NCI-H446 (cell line): ENCODE measurements around the gene CAMK1D.
"Not testable (repeated sequence)": the region's sequence is repeated elsewhere in the genome, so short reads cannot be mapped to it uniquely, and the experiment has no call there.

ENCODE experiments used
- DNase-seq, 2 experiments: peaks; one replicate each; lab custom pipeline; 2025; lab: John Stamatoyannopoulos, UW

Gene CAMK1D

GRCh38 chr10:12796401-12797160, 447.2 kb downstream of the CAMK1D start:
- DNase-seq: no peak

GRCh38 chr10:12797471-12798262, 448.3 kb downstream of the CAMK1D start:
- DNase-seq: no peak

- no peak for DNase-seq
Observed at GRCh38 chr10:12799144-12799543, 449.8 kb downstream of the CAMK1D start.

- no peak for DNase-seq
Observed at GRCh38 chr10:12799714-12800113, 450.4 kb downstream of the CAMK1D start.

GRCh38 chr10:12800302-12800701, 451.0 kb downstream of the CAMK1D start:
- no peak for DNase-seq

GRCh38 chr10:12801214-12802087, 452.1 kb downstream of the CAMK1D start:
- no peak for DNase-seq

GRCh38 chr10:12803776-12804175, 454.4 kb downstream of the CAMK1D start:
- no peak for DNase-seq

GRCh38 chr10:12806228-12807095, 457.1 kb downstream of the CAMK1D start:
- DNase-seq: no peak

GRCh38 chr10:12807096-12807755, 457.9 kb downstream of the CAMK1D start:
- DNase-seq: no peak

- no peak for DNase-seq
Observed at GRCh38 chr10:12808014-12808613, 458.8 kb downstream of the CAMK1D start.

- not testable (repeated sequence) for DNase-seq
Observed at GRCh38 chr10:12810046-12810445, 460.7 kb downstream of the CAMK1D start.

- no peak for DNase-seq
Observed at GRCh38 chr10:12811826-12812225, 462.5 kb downstream of the CAMK1D start.

- DNase-seq: no peak
Observed at GRCh38 chr10:12812571-12812970, 463.2 kb downstream of the CAMK1D start.

- DNase-seq: no peak
Observed at GRCh38 chr10:12814166-12814565, 464.8 kb downstream of the CAMK1D start.

GRCh38 chr10:12819071-12819470, 469.7 kb downstream of the CAMK1D start:
- DNase-seq: no peak

- no peak for DNase-seq
Observed at GRCh38 chr10:12819656-12820055, 470.3 kb downstream of the CAMK1D start.

- no peak for DNase-seq
Observed at GRCh38 chr10:12822126-12822892, 473.0 kb downstream of the CAMK1D start.

GRCh38 chr10:12822893-12823170, 473.5 kb downstream of the CAMK1D start:
- DNase-seq: no peak

- no peak for DNase-seq
Observed at GRCh38 chr10:12823328-12823727, 474.0 kb downstream of the CAMK1D start.
